ENCODE results near the gene RPH3AL. TPM values are rescaled to one million over a fixed set of nuclear protein-coding genes. Genes with fewer than 3 reads are reported as not detected.

The RPH3AL gene
- total and polyA plus RNA-seq, 2 of the 8 experiments (the other 6 are each of a cell fraction or from before 2014, with no cell fraction given) = 5.6 to 5.8 TPM

DNA sequence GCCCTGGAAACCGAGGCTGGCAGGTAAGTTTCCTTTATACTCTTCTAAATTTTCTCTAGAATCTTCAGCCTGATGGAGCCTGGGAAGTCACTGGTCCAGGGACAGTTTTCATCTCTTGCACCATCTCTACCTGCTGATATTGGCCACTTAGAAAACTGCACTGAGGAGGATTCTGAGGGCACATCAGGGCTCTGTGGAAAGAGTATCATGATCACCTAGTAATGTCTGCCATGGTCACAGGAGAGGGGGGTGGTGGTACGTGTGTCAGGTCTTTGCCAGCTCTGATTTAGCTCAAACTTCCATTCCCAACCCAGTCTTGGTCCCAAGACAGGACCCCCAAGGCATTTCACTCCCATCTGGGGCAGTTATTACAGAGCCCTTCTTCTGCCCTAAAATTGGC is 136.0 kb downstream of the RPH3AL start (continued):
- TF ChIP-seq, protein P1, sequence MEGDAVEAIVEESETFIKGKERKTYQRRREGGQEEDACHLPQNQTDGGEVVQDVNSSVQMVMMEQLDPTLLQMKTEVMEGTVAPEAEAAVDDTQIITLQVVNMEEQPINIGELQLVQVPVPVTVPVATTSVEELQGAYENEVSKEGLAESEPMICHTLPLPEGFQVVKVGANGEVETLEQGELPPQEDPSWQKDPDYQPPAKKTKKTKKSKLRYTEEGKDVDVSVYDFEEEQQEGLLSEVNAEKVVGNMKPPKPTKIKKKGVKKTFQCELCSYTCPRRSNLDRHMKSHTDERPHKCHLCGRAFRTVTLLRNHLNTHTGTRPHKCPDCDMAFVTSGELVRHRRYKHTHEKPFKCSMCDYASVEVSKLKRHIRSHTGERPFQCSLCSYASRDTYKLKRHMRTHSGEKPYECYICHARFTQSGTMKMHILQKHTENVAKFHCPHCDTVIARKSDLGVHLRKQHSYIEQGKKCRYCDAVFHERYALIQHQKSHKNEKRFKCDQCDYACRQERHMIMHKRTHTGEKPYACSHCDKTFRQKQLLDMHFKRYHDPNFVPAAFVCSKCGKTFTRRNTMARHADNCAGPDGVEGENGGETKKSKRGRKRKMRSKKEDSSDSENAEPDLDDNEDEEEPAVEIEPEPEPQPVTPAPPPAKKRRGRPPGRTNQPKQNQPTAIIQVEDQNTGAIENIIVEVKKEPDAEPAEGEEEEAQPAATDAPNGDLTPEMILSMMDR (IDR thresholded peaks at IDR 0.05; ENCODE audit: control extremely low read depth in 1 of 3, insufficient read depth in 1 of 3, low read depth in 1 of 3, low read length in 3 of 3) = no peak
- TF ChIP-seq NRF1 (IDR thresholded peaks at IDR 0.05; ENCODE audit: low read depth, low read length) (no peak), SIX5 (IDR thresholded peaks at IDR 0.05; ENCODE audit: low read depth, low read length) (no peak), CEBPB (IDR thresholded peaks at IDR 0.05; ENCODE audit: low read depth, low read length) (no peak), SIN3A (conservative IDR thresholded peaks at IDR 0.05 in 1 of 2, IDR thresholded peaks at IDR 0.05 in 1 of 2; ENCODE audit: low read depth in 1 of 2, low read length in 2 of 2) (no peak)
- TF ChIP-seq, protein P2, sequence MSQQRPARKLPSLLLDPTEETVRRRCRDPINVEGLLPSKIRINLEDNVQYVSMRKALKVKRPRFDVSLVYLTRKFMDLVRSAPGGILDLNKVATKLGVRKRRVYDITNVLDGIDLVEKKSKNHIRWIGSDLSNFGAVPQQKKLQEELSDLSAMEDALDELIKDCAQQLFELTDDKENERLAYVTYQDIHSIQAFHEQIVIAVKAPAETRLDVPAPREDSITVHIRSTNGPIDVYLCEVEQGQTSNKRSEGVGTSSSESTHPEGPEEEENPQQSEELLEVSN (IDR thresholded peaks at IDR 0.05) = no peak

Measured in H1 (cell line).